Measurements from ENCODE around the gene UVRAG.

DNA sequence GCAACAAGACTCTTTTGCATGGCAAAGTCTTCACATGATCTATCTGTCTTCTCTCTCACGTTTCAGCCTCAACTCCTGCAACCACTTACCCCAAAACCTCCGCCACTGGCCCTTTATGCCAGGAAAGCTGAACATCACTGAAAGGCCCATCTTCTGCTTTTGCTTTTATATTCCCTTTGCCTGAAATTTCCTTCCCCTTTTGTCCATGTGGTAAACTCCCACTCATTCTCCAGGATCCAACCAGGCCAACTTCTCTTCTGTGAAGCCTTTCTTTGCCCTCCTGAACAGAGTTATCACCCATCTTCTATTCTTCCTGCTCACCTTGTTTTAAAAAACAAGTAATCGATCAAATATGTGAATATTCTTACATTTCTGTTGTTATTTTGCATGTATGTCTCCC is 273.5 kb downstream of the UVRAG start:
- TF ChIP-seq CTCF (IDR thresholded peaks at IDR 0.05; ENCODE audit: low read depth, low read length, missing input control): no peak
- TF ChIP-seq REST (IDR thresholded peaks at IDR 0.05): no peak
- TF ChIP-seq, protein P1, sequence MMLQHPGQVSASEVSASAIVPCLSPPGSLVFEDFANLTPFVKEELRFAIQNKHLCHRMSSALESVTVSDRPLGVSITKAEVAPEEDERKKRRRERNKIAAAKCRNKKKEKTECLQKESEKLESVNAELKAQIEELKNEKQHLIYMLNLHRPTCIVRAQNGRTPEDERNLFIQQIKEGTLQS (IDR thresholded peaks at IDR 0.05): no peak
- TF ChIP-seq MAX (IDR thresholded peaks at IDR 0.05): no peak
- TF ChIP-seq GABPA (IDR thresholded peaks at IDR 0.05 in 1 of 2, conservative IDR thresholded peaks at IDR 0.05 in 1 of 2): no peak
- TF ChIP-seq FOXA1 (IDR thresholded peaks at IDR 0.05): no peak
- TF ChIP-seq YY1 (IDR thresholded peaks at IDR 0.05): no peak
